NCI-H1436 treated with DMSO at 0.1 percent for 48 hours (cell line): ENCODE results near the gene ZMYND19.
"Not testable (repeated sequence)": the region's sequence is repeated elsewhere in the genome, so short reads cannot be mapped to it uniquely, and the experiment has no call there.

ENCODE experiments used
- DNase-seq: peaks from one replicate; lab custom pipeline; 2025; lab: John Stamatoyannopoulos, UW

Gene ZMYND19

DNA sequence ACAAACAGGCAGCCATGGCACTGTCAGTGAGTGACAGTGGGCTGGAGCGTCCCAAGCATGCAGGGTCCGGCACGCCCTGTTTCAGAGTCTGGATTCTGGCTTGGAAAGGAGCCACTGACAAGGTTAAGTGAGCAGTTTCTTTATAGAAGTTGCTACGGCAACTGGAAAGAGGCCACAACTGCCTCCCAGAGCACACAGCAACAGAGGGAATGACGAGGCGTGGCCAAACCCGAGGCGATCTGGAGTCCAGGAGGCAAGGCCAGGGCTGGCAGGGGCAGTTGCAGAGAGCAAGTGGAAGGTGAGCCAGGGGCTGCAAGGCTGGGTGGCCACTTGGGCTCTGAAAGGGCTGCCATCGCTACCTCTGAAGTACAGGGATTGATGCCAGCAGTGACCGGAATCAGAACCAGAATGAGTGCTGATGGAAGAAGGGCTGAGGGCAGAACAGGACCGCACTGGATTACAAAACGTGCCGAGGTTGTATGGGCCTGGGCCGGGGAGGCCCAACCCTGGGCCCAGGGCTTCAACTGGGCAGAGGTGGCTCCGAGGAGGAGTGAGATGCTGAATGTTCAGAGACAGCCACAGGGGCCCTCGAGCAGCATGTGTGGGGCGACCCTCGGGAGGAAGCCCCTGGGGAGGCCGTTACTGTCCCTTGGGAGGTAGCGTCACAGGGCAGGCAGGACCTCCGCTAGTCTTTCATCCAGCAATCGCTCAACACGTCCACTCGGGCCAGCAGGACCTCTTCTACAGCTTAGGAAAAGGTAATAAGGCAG lies 34.1 kb downstream of the ZMYND19 start:
- DNase-seq: no peak

DNA sequence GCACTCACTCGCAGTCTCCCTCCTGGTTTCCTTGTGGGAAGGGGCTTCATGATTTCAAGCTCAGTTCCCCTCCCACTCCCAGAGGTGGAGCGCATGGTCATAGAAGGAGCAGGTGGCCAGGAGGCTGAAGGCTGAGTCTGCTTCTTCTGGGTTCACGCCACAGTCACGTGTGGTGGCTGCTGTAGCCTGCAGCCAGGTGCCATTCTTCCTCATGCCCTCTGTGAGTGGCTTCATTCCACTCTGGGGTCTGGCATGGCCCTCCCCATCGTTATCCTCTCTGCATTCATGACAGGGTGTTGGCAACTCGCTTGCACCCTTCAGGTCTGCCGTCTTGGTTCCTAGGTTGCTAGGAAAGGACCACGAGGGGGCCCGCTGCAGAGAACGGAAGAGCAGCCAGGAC lies 35.1 kb downstream of the ZMYND19 start:
- DNase-seq: no peak

- DNase-seq: no peak
Observed at GRCh38 chr9:137554349-137554748, 36.0 kb downstream of the ZMYND19 start.

DNA sequence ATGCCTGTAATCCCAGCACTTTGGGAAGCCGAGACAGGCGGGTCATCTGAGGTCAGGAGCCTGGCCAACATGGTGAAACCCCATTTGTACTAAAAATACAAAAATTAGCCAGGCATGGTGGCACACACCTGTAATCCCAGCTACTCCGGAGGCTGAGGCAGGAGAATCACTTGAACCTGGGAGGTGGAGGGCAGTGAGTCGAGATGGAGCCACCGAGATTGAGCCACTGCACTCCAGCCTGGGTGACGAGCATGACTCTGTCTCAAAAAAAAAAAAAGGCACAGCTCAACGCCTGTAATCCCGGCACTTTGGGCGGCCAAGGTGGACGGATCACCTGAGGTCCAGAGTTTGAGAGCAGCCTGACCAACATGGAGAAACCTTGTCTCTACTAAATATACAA lies 36.7 kb downstream of the ZMYND19 start:
- not testable (repeated sequence) for DNase-seq

DNA sequence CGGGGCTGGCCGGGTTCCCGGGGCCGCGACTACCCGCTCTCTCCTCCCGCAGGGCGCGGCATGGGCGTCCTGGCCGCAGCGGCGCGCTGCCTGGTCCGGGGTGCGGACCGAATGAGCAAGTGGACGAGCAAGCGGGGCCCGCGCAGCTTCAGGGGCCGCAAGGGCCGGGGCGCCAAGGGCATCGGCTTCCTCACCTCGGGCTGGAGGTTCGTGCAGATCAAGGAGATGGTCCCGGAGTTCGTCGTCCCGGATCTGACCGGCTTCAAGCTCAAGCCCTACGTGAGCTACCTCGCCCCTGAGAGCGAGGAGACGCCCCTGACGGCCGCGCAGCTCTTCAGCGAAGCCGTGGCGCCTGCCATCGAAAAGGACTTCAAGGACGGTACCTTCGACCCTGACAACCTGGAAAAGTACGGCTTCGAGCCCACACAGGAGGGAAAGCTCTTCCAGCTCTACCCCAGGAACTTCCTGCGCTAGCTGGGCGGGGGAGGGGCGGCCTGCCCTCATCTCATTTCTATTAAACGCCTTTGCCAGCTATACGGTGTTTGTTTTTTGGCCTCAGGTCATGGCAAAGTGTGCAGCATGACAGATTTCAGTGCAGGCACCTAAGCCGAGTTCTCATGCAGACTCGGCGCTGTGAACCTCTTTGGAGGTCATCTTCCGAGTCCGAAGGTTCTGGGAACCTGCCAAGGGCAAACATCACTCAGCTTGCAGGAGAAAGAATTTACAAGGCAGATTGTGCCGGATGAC lies 38.1 kb downstream of the ZMYND19 start:
- DNase-seq: no peak

DNA sequence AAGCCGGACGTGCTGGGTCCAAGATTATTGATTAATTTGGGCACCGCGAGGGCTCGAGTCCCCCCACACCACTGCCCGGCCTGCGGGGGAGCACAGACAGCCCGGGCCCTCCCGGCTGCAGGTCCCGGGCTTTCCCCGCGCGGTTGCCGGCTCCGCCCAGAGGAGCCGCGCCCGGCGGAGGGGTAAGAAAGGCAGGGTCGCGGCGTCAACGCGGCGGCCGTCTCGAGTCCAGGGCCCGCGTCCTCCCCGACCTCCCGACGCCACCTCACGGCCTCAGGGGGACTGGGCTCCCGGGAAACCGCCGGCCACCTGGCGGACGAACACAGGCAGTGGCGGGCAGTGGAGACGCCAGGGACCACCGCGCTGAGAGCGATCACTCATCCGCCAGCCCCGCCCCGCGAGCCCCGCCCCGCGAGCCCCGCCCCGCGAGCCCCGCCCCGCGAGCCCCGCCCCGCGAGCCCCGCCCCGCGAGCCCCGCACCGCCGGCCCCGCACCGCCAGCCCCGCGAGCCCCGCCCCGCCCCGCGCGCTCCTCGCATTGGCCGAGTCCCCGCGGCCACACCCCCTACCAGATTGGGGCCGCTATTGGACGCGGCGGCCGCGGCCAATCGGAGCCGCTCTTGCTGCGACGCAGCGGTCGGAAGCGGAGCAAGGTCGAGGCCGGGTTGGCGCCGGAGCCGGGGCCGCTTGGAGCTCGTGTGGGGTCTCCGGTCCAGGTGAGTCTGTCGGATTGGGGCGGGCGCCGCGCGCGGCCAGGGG lies 38.9 kb downstream of the ZMYND19 start, which contains the start of gene MRPL41:
MRPL41 (plus strand) TSS at position 616 of the 758 bp plus-strand sequence. CDS start 203 bp downstream, outside the sequence.
- no peak for DNase-seq

DNA sequence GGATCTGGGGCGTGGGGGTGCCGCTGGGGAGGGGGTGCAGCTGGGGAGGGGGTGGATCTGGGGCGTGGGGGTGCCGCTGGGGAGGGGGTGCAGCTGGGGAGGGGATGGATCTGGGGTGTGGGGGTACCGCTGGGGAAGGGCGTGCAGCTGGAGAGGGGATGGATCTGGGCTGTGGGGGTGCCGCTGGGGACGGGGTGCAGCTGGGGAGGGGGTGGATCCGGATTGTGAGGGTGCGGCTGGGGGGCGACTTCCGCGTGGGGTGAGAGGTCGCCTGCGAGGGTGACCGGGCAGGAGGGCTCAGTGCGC lies 39.4 kb downstream of the ZMYND19 start:
- DNase-seq: not testable (repeated sequence)

- DNase-seq: peak; percentile 40
Observed at GRCh38 chr9:137550231-137550621, 40.1 kb downstream of the ZMYND19 start, which contains the start of gene PNPLA7. Gene PNPLA7, minus strand, starts transcription at chr9:137550402. Its CDS starts 205 bp downstream, at chr9:137550197.

DNA sequence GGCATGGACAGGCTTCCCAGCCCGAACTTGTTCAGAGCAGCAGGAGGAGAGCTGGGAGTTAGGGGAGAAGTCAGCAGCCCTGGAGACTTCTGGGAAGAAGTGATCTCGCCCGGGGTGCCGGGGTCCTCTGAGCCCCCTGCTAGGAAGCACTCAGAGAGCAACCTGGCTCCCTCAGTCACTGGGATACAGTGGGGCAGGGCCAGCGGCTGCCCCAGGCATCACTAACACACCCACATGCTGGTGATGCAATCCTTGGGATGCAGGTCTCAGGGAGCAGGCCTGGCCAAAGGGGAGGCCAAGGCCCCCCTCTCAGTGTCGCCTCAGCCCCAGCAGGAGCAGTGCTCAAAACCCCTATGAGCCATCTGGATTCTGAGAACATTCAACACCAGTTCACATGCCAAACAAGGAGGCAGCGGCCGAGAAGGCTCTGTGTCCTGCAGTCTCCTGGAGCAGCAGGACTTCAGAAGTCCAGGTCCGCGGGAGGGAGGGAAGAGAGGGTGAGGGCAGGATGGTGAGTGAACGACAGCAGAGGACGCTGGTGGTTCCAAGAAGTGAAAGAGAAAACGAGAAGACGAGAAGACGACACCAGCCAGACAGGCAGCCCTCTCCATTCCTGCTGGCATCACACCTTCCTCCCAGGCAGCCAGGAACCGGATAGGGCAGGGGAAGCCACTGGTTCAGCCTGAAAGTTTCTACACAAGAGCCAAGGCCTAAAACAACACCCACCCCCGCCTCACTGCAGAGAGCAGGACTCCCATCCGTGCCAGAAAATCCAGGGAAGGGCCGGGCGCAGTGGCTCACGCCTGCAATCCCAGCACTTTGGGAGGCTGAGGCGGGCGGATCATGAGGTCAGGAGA lies 42.4 kb downstream of the ZMYND19 start:
- DNase-seq: no peak

GRCh38 chr9:137545123-137545522 lies 45.2 kb downstream of the ZMYND19 start:
- DNase-seq: no peak

GRCh38 chr9:137544176-137544760 lies 46.0 kb downstream of the ZMYND19 start:
- DNase-seq: no peak

GRCh38 chr9:137543237-137543963 lies 46.9 kb downstream of the ZMYND19 start:
- DNase-seq: no peak

GRCh38 chr9:137542486-137542885 lies 47.8 kb downstream of the ZMYND19 start:
- DNase-seq: no peak

- no peak for DNase-seq
Observed at GRCh38 chr9:137540536-137540935, 49.8 kb downstream of the ZMYND19 start.

GRCh38 chr9:137538058-137538457 lies 52.3 kb downstream of the ZMYND19 start:
- no peak for DNase-seq

- not testable (repeated sequence) for DNase-seq
Observed at GRCh38 chr9:137536594-137537131, 53.6 kb downstream of the ZMYND19 start.

- no peak for DNase-seq
Observed at GRCh38 chr9:137535120-137535428, 55.2 kb downstream of the ZMYND19 start.

GRCh38 chr9:137534256-137535119 lies 55.8 kb downstream of the ZMYND19 start:
- no peak for DNase-seq

DNA sequence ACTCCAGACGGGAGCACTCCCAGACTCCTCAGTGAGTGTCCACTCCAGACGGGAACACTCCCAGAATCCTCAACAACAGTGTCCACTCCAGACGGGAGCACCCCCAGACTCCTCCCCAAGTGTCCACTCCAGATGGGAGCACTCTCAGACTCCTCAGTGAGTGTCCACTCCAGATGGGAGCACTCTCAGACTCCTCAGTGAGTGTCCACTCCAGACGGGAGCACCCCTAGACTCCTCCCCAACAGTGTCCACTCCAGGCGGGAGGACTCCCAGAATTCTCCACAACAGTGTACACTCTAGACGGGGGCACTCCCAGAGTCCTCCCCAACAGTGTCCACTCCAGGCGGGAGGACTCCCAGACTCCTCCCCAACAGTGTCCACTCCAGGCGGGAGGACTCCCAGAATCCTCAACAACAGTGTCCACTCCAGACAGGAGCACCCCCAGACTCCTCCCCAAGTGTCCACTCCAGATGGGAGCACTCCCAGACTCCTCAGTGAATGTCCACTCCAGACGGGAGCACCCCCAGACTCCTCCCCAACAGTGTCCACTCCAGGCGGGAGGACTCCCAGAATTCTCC lies 57.3 kb downstream of the ZMYND19 start:
- DNase-seq: not testable (repeated sequence)
